PC-9 (cell line): ENCODE data around the gene OR6B3. TPM values are rescaled to one million over a fixed set of nuclear protein-coding genes. Genes with fewer than 3 reads are reported as not detected.

ENCODE experiments used
- BruUV-seq: library from RNA; stranded (reverse); fragments of 400-500 nt; replicated peaks from 2 replicates; lab custom pipeline; 2021; lab: Mats Ljungman, UMichigan
- CTCF ChIA-PET: fragments of 300-600 bp; sonication (Branson Sonifier 250); formaldehyde crosslinking; loops from one replicate; lab custom pipeline; 2022; ENCODE audit warnings: antibody characterized with exemption; lab: Charles Lee
- POLR2A ChIA-PET: fragments of 300-600 bp; sonication (Branson Sonifier 250); formaldehyde crosslinking; loops from one replicate; lab custom pipeline; 2022; ENCODE audit warnings: antibody characterized with exemption; ENCODE audit not compliant: unreplicated experiment; lab: Charles Lee
- DNase-seq, 2 experiments: peaks; one replicate each; pipeline versions ENCODE4 v3.0.0 to v3.0.0-alpha.2; 2015 to 2022; ENCODE audit warnings: mixed read lengths in 1 of 2
- H2AFZ ChIP-seq: fragments of 200-600 bp; sonication (generic); 2 replicates; pipeline ENCODE4 v1.8.1; 2017; ENCODE audit warnings: antibody characterized with exemption
- H3F3A ChIP-seq: fragments of 200-600 bp; sonication (generic); 2 replicates; pipeline ENCODE4 v1.8.1; 2017; ENCODE audit warnings: antibody characterized with exemption, mild to moderate bottlenecking, low read depth; ENCODE audit not compliant: insufficient read depth
- H3K27ac ChIP-seq: fragments of 200-600 bp; sonication (generic); 2 replicates; pipeline ENCODE4 v1.6.1; 2016; ENCODE audit warnings: mixed run types
- H3K27me3 ChIP-seq: fragments of 200-600 bp; sonication (generic); 2 replicates; pipeline ENCODE4 v1.6.1; 2016; ENCODE audit warnings: low read depth, mixed run types; ENCODE audit not compliant: insufficient read depth
- H3K36me3 ChIP-seq: fragments of 200-600 bp; sonication (generic); 2 replicates; pipeline ENCODE4 v1.6.1; 2016; ENCODE audit warnings: low read depth, mixed run types
- H3K4me1 ChIP-seq: fragments of 200-600 bp; sonication (generic); replicated peaks from 2 replicates; pipeline ENCODE4 v1.6.1; 2016; ENCODE audit warnings: mixed run types; ENCODE audit not compliant: insufficient read depth
- H3K4me2 ChIP-seq: fragments of 200-600 bp; sonication (generic); 2 replicates; pipeline ENCODE4 v1.6.1; 2017; ENCODE audit warnings: mixed run types
- H3K4me3 ChIP-seq: fragments of 200-600 bp; sonication (generic); 2 replicates; pipeline ENCODE4 v1.6.1; 2016; ENCODE audit warnings: mixed run types
- H3K79me2 ChIP-seq: fragments of 200-600 bp; sonication (generic); 2 replicates; pipeline ENCODE4 v1.6.1; 2017; ENCODE audit warnings: low read depth, mixed run types
- H3K9me2 ChIP-seq: fragments of 200-600 bp; sonication (generic); 2 replicates; pipeline ENCODE4 v1.8.1; 2017; ENCODE audit warnings: mild to moderate bottlenecking; ENCODE audit not compliant: insufficient read depth
- H3K9me3 ChIP-seq: fragments of 200-600 bp; sonication (generic); 2 replicates; pipeline ENCODE4 v1.8.1; 2016; ENCODE audit warnings: low read depth; ENCODE audit not compliant: insufficient read depth
- H4K20me1 ChIP-seq: fragments of 200-600 bp; sonication (generic); 2 replicates; pipeline ENCODE4 v1.8.1; 2017; ENCODE audit not compliant: insufficient read depth
- CTCF ChIP-seq: fragments of 200-600 bp; sonication (generic); conservative IDR thresholded peaks from 2 replicates; pipeline ENCODE4 v1.6.1; 2017; ENCODE audit warnings: mixed run types, antibody characterized with exemption, mild to moderate bottlenecking, moderate library complexity
- EZH2 ChIP-seq: fragments of 200-600 bp; sonication (generic); IDR thresholded peaks from 2 replicates; pipeline ENCODE4 v1.8.0; 2017; ENCODE audit warnings: antibody characterized with exemption, low read depth
- intact Hi-C: fragments of 100-400 bp; cut with micrococcal nuclease; formaldehyde crosslinking; loops from one replicate; pipeline ENCODE4 v1.10.0; 2022; ENCODE audit not compliant: unreplicated experiment
- total RNA-seq: library from RNA; stranded (reverse); gene quantifications from 2 replicates; pipeline ENCODE4 v1.2.3, GENCODE V29; 2021

OR6B3 gene
- total RNA-seq, 1 experiment from 2014 or later = not detected

- peaks cover 4% of the 10 kb centered on the region for H3F3A ChIP-seq
- no peak overlapping the region for H2AFZ ChIP-seq
- DNase-seq = no peak
- no peak overlapping the region for H3K4me3 ChIP-seq
- no peak for TF ChIP-seq EZH2
- TF ChIP-seq CTCF = no peak
- H3K79me2 ChIP-seq = peaks cover 26% of the 10 kb centered on the region
- H3K4me1 ChIP-seq = peaks cover 5% of the 10 kb centered on the region; the same call in 1 of the 2 replicates
- no peak overlapping the region for H3K27ac ChIP-seq
- no peaks in the 10 kb centered on the region for H3K27me3 ChIP-seq
- no peaks in the 10 kb centered on the region for H3K9me2 ChIP-seq
- ChIA-PET POLR2A (no interaction called here), CTCF (interaction anchor here (0.7 kb wide), 1 partner anchor 882 kb away, joined by 3 read pairs; no protein-coding TSS in a partner anchor)
- intact Hi-C loops = no loop called here
- H4K20me1 ChIP-seq = peaks cover 29% of the 10 kb centered on the region
- no peak overlapping the region for H3K4me2 ChIP-seq
- H3K9me3 ChIP-seq = no peaks in the 10 kb centered on the region
- no TSS peak for BruUV-seq
- peaks cover 34% of the 10 kb centered on the region for H3K36me3 ChIP-seq
Observed at GRCh38 chr2:240018071-240018750, 35.1 kb downstream of the OR6B3 start.

GRCh38 chr2:240014327-240014726 lies 39.0 kb downstream of the OR6B3 start:
- H3K4me1 ChIP-seq = no peaks in the 10 kb centered on the region
- no peak for DNase-seq
- no peak overlapping the region for H3K4me2 ChIP-seq
- intact Hi-C loops = no loop called here
- no peaks in the 10 kb centered on the region; the same call in 1 of the 2 replicates for H3K9me3 ChIP-seq
- BruUV-seq = no TSS peak
- ChIA-PET POLR2A (no interaction called here), CTCF (no interaction called here)
- H3K27me3 ChIP-seq = no peaks in the 10 kb centered on the region
- no peak for TF ChIP-seq EZH2
- no peak for TF ChIP-seq CTCF
- H3K9me2 ChIP-seq = no peaks in the 10 kb centered on the region
- H3F3A ChIP-seq = 0 out of 2 replicates have a peak, but pooled peaks cover 4% of the 10 kb centered on the region
- H3K27ac ChIP-seq = no peak overlapping the region
- H2AFZ ChIP-seq = no peak overlapping the region
- no peak overlapping the region for H3K4me3 ChIP-seq
- H3K79me2 ChIP-seq = no peaks in the 10 kb centered on the region
- H4K20me1 ChIP-seq = peaks cover 31% of the 10 kb centered on the region
- H3K36me3 ChIP-seq = peaks cover 43% of the 10 kb centered on the region

- Histone ChIP-seq H3K27ac (no peak overlapping the region), H4K20me1 (peaks cover 25% of the 10 kb centered on the region), H3F3A (0 out of 2 replicates have a peak, but pooled peaks cover 4% of the 10 kb centered on the region), H3K36me3 (peaks cover 35% of the 10 kb centered on the region), H3K27me3 (no peaks in the 10 kb centered on the region), H3K79me2 (no peaks in the 10 kb centered on the region), H3K4me2 (no peak overlapping the region), H3K4me1 (no peaks in the 10 kb centered on the region), H3K4me3 (no peak overlapping the region), H2AFZ (no peak overlapping the region), H3K9me3 (no peaks in the 10 kb centered on the region; the same call in 1 of the 2 replicates), H3K9me2 (no peaks in the 10 kb centered on the region)
- no TSS peak for BruUV-seq
- no peak for DNase-seq
- ChIA-PET POLR2A (no interaction called here), CTCF (no interaction called here)
- TF ChIP-seq EZH2 (no peak), CTCF (peak; percentile 62)
- intact Hi-C loops = no loop called here
Observed at GRCh38 chr2:240013343-240013742, 40.0 kb downstream of the OR6B3 start.
